Vagina (tissue), 2 donors: ENCODE measurements around the gene EPB41.

Source experiments
- CTCF ChIP-seq, 3 experiments: fragments of 450-650 bp in 2 of 3; fragments of 200-600 bp in 1 of 3; sonication (generic) in 1 of 3; IDR thresholded peaks; one replicate each; pipeline ENCODE4 v1.5.1; 2017 to 2019; ENCODE audit warnings: antibody characterized with exemption in 3 of 3, mild to moderate bottlenecking in 2 of 3, moderate library complexity in 2 of 3
- POLR2A ChIP-seq, 2 donors: fragments of 450-650 bp; IDR thresholded peaks; one replicate each; pipeline ENCODE4 v1.6.1; 2017; ENCODE audit warnings: antibody characterized with exemption in 2 of 2, mild to moderate bottlenecking in 2 of 2, moderate library complexity in 2 of 2
- POLR2AphosphoS5 ChIP-seq, 2 donors: sonication (generic); formaldehyde crosslinking; IDR thresholded peaks; one replicate each; pipeline ENCODE4 v1.9.0; 2017; ENCODE audit warnings: antibody characterized with exemption in 2 of 2, mild to moderate bottlenecking in 2 of 2, low read depth in 1 of 2; ENCODE audit not compliant: insufficient read depth in 1 of 2

- TF ChIP-seq CTCF (IDR thresholded peaks at IDR 0.05) (no peak), POLR2AphosphoS5 (IDR thresholded peaks at IDR 0.05; ENCODE audit: insufficient read depth in 1 of 2, low read depth in 1 of 2) (no peak), POLR2A (IDR thresholded peaks at IDR 0.05) (no peak)
These were observed 198.5 kb downstream of the EPB41 start for GRCh38 chr1:29112705-29113412.
